ENCODE measurements around the gene PDLIM7. TPM values are rescaled to one million over a fixed set of nuclear protein-coding genes. Genes with fewer than 3 reads are reported as not detected.
A peak's percentile ranks its signal among the peaks of the same experiment; 100 is the strongest.

Gene PDLIM7
- total and polyA plus RNA-seq, 10 of the 15 experiments (the other 5 are each of a cell fraction or from before 2014, with no cell fraction given) = 0.82 to 36.6 (median 19.3) TPM

DNA sequence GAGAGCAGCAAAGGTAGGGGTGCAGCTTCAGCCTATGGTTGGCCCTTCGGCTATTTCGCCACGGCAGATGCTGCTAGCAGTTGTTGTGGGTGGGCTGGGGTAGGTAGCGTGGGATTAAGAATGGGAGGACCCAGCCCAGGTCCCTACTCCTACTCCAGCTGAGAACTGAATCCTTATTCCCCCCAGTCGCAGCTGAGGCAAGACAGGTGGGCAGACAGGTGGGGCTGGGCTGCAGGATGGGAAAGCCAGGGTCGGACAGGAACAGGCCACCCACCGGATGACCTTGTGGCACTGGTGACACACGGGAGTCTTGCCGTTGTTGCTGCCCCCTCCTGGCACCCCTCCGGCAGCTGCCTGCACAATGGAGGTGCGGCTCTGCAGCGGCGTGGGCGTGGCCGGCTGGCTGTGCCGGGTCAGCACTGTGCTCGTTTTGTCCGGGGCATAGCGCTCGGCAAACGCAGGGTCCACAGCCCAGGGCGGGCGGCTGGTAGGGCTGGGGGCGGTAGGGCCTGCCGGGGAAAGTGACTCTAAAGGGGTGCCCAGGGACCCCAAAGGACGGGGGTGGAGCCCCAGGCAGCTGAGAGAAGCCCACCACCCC, 8.2 kb downstream of the PDLIM7 start:
- Histone ChIP-seq H3K9me3 (replicated peaks; ENCODE audit: control insufficient read depth, insufficient read depth, low read length) (no peaks in the 10 kb centered on the region), H4K20me1 (ENCODE audit: control insufficient read depth, insufficient read depth) (no peaks in the 10 kb centered on the region), H3K36me3 (ENCODE audit: control insufficient read depth in 2 of 2, insufficient read depth in 2 of 2, low read length in 1 of 2) (peaks cover 0 to 6% of the 10 kb centered on the region in 2 experiments; a peak in 2 of 4 replicates), H3K4me3 (no peak overlapping the region), H3K4me2 (ENCODE audit: control insufficient read depth, insufficient read depth) (no peak overlapping the region), H3K79me2 (ENCODE audit: control insufficient read depth, insufficient read depth, low read length) (no peaks in the 10 kb centered on the region), H3K9ac (ENCODE audit: control insufficient read depth, insufficient read depth, low read length) (no peak overlapping the region), H3K27ac (ENCODE audit: control insufficient read depth, insufficient read depth) (no peak overlapping the region), H2AFZ (ENCODE audit: control insufficient read depth, low read depth, low read length) (no peak overlapping the region), H3K4me1 (ENCODE audit: control insufficient read depth, insufficient read depth, low read length) (peaks cover 5% of the 10 kb centered on the region), H3K27me3 (replicated peaks in 1 of 2; ENCODE audit: control insufficient read depth in 2 of 2, insufficient read depth in 2 of 2, low read length in 1 of 2) (no peaks in the 10 kb centered on the region)
- ChIA-PET RAD21 (ENCODE audit: unreplicated experiment) (interaction anchor here (0.5 kb wide), 1 partner anchor 14 kb away, joined by 3 read pairs; no protein-coding TSS in a partner anchor), SMC1A (ENCODE audit: uncharacterized antibody, unreplicated experiment) (no interaction called here), CTCF (interaction anchor here (0.7 to 2.0 kb wide), 2 partner anchors 10 to 99 kb away, joined by 3 to 5 read pairs; no protein-coding TSS in a partner anchor), POLR2A (interaction anchor here (0.6 kb wide), 1 partner anchor 23 kb away, joined by 3 read pairs; no protein-coding TSS in a partner anchor)
- in situ Hi-C loops (cut with MboI) (no loop called here), intact Hi-C loops (cut with micrococcal nuclease; ENCODE audit: unreplicated experiment) (no loop called here)
- no peak for TF ChIP-seq ZNF24 (IDR thresholded peaks at IDR 0.05)
- TF ChIP-seq, protein P1, sequence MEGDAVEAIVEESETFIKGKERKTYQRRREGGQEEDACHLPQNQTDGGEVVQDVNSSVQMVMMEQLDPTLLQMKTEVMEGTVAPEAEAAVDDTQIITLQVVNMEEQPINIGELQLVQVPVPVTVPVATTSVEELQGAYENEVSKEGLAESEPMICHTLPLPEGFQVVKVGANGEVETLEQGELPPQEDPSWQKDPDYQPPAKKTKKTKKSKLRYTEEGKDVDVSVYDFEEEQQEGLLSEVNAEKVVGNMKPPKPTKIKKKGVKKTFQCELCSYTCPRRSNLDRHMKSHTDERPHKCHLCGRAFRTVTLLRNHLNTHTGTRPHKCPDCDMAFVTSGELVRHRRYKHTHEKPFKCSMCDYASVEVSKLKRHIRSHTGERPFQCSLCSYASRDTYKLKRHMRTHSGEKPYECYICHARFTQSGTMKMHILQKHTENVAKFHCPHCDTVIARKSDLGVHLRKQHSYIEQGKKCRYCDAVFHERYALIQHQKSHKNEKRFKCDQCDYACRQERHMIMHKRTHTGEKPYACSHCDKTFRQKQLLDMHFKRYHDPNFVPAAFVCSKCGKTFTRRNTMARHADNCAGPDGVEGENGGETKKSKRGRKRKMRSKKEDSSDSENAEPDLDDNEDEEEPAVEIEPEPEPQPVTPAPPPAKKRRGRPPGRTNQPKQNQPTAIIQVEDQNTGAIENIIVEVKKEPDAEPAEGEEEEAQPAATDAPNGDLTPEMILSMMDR (IDR thresholded peaks at IDR 0.05 in 2 of 3, conservative IDR thresholded peaks at IDR 0.05 in 1 of 3; ENCODE audit: control insufficient read depth in 2 of 3, extremely low read depth in 1 of 3, insufficient read depth in 1 of 3, low read depth in 3 of 3, low read length in 3 of 3) = 0 out of 6 replicates have a peak, but pooled peaks of 2 of the 3 experiments have one; percentile 7 to 18
- TF ChIP-seq ZNF274 (IDR thresholded peaks at IDR 0.05; ENCODE audit: insufficient read depth, insufficient read length) = no peak
- 0 out of 2 replicates have a peak, but pooled peaks have one; percentile 22 for TF ChIP-seq NR2F1 (conservative IDR thresholded peaks at IDR 0.05)
- TF ChIP-seq, protein P2, sequence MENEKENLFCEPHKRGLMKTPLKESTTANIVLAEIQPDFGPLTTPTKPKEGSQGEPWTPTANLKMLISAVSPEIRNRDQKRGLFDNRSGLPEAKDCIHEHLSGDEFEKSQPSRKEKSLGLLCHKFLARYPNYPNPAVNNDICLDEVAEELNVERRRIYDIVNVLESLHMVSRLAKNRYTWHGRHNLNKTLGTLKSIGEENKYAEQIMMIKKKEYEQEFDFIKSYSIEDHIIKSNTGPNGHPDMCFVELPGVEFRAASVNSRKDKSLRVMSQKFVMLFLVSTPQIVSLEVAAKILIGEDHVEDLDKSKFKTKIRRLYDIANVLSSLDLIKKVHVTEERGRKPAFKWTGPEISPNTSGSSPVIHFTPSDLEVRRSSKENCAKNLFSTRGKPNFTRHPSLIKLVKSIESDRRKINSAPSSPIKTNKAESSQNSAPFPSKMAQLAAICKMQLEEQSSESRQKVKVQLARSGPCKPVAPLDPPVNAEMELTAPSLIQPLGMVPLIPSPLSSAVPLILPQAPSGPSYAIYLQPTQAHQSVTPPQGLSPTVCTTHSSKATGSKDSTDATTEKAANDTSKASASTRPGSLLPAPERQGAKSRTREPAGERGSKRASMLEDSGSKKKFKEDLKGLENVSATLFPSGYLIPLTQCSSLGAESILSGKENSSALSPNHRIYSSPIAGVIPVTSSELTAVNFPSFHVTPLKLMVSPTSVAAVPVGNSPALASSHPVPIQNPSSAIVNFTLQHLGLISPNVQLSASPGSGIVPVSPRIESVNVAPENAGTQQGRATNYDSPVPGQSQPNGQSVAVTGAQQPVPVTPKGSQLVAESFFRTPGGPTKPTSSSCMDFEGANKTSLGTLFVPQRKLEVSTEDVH (IDR thresholded peaks at IDR 0.05; ENCODE audit: low read depth, partially characterized antibody) = no peak
- TF ChIP-seq, protein P3, sequence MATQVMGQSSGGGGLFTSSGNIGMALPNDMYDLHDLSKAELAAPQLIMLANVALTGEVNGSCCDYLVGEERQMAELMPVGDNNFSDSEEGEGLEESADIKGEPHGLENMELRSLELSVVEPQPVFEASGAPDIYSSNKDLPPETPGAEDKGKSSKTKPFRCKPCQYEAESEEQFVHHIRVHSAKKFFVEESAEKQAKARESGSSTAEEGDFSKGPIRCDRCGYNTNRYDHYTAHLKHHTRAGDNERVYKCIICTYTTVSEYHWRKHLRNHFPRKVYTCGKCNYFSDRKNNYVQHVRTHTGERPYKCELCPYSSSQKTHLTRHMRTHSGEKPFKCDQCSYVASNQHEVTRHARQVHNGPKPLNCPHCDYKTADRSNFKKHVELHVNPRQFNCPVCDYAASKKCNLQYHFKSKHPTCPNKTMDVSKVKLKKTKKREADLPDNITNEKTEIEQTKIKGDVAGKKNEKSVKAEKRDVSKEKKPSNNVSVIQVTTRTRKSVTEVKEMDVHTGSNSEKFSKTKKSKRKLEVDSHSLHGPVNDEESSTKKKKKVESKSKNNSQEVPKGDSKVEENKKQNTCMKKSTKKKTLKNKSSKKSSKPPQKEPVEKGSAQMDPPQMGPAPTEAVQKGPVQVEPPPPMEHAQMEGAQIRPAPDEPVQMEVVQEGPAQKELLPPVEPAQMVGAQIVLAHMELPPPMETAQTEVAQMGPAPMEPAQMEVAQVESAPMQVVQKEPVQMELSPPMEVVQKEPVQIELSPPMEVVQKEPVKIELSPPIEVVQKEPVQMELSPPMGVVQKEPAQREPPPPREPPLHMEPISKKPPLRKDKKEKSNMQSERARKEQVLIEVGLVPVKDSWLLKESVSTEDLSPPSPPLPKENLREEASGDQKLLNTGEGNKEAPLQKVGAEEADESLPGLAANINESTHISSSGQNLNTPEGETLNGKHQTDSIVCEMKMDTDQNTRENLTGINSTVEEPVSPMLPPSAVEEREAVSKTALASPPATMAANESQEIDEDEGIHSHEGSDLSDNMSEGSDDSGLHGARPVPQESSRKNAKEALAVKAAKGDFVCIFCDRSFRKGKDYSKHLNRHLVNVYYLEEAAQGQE (IDR thresholded peaks at IDR 0.05; ENCODE audit: low read depth, low read length) = no peak
- TF ChIP-seq, protein P4, sequence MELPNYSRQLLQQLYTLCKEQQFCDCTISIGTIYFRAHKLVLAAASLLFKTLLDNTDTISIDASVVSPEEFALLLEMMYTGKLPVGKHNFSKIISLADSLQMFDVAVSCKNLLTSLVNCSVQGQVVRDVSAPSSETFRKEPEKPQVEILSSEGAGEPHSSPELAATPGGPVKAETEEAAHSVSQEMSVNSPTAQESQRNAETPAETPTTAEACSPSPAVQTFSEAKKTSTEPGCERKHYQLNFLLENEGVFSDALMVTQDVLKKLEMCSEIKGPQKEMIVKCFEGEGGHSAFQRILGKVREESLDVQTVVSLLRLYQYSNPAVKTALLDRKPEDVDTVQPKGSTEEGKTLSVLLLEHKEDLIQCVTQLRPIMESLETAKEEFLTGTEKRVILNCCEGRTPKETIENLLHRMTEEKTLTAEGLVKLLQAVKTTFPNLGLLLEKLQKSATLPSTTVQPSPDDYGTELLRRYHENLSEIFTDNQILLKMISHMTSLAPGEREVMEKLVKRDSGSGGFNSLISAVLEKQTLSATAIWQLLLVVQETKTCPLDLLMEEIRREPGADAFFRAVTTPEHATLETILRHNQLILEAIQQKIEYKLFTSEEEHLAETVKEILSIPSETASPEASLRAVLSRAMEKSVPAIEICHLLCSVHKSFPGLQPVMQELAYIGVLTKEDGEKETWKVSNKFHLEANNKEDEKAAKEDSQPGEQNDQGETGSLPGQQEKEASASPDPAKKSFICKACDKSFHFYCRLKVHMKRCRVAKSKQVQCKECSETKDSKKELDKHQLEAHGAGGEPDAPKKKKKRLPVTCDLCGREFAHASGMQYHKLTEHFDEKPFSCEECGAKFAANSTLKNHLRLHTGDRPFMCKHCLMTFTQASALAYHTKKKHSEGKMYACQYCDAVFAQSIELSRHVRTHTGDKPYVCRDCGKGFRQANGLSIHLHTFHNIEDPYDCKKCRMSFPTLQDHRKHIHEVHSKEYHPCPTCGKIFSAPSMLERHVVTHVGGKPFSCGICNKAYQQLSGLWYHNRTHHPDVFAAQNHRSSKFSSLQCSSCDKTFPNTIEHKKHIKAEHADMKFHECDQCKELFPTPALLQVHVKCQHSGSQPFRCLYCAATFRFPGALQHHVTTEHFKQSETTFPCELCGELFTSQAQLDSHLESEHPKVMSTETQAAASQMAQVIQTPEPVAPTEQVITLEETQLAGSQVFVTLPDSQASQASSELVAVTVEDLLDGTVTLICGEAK (IDR thresholded peaks at IDR 0.05; ENCODE audit: borderline replicate concordance) = no peak
- no peak for DNase-seq (ENCODE audit: low read depth, low spot score)
- FAIRE-seq = no peak
- no TSS peak for BruUV-seq (replicated peaks)
- 94% methylated on average over 24 of the region's 26 CpGs for WGBS (ENCODE audit: insufficient coverage, insufficient replicate concordance, low lambda C conversion rate, missing lambda C conversion rate)
- ATAC-seq = peak; percentile 51

Data from GM12878 (cell line).